ENCODE data around the gene BPIFA1.

Gene BPIFA1

DNA sequence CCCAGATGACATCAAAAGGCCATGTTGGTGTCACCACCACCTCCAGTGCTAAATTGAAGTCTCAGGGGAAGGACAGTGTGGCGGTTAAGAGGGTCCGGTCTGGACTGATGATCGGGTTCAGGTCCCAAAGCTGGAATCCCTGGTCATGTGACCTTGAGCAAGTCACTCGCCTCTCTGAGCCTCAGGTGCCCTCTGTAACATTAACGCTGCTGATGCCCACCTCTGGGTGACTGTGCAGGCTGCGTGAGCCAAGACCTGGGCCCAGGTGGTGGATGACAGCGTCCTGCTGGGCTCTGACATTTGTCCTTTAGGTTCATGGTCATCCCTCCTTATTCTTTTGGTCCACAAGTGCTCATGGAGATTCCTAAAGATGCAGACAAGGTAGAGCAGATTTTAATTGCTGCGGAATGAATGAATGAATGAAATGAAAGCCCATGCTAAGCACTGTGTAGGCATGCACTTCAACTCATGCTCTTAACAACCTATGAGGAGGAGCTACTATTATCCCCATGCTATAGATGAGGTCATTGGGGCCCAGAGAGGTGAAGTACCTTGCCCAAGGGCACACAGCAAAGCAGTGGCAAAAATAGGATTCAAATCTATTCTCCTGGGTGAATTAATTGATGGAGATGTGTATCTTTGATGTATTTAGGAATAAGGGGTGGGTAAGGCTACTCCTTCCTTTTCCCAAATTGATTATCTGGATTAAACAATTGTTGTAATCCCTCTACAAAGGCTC lies 46.6 kb downstream of the BPIFA1 start:
- Histone ChIP-seq H3K79me2 (ENCODE audit: insufficient read depth, low read length) (no peaks in the 10 kb centered on the region), H3K27ac (ENCODE audit: low read length) (no peak overlapping the region), H3K36me3 (ENCODE audit: insufficient read depth, low read length) (no peaks in the 10 kb centered on the region), H3K4me2 (ENCODE audit: insufficient read depth, low read length) (no peak overlapping the region), H2AFZ (ENCODE audit: low read depth, low read length) (no peak overlapping the region), H3K4me1 (ENCODE audit: insufficient read depth, low read length) (no peaks in the 10 kb centered on the region), H4K20me1 (ENCODE audit: insufficient read depth, low read length) (no peaks in the 10 kb centered on the region), H3K9me3 (ENCODE audit: insufficient read depth, low read length, severe bottlenecking) (no peaks in the 10 kb centered on the region), H3K4me3 (ENCODE audit: low read depth in 1 of 2, low read length in 2 of 2) (no peak overlapping the region), H3K27me3 (ENCODE audit: insufficient read depth, low read length, poor library complexity) (peaks cover 37% of the 10 kb centered on the region), H3K9ac (ENCODE audit: low read depth, low read length) (no peak overlapping the region)
- no peak for DNase-seq
- TF ChIP-seq, protein P1, sequence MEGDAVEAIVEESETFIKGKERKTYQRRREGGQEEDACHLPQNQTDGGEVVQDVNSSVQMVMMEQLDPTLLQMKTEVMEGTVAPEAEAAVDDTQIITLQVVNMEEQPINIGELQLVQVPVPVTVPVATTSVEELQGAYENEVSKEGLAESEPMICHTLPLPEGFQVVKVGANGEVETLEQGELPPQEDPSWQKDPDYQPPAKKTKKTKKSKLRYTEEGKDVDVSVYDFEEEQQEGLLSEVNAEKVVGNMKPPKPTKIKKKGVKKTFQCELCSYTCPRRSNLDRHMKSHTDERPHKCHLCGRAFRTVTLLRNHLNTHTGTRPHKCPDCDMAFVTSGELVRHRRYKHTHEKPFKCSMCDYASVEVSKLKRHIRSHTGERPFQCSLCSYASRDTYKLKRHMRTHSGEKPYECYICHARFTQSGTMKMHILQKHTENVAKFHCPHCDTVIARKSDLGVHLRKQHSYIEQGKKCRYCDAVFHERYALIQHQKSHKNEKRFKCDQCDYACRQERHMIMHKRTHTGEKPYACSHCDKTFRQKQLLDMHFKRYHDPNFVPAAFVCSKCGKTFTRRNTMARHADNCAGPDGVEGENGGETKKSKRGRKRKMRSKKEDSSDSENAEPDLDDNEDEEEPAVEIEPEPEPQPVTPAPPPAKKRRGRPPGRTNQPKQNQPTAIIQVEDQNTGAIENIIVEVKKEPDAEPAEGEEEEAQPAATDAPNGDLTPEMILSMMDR (IDR thresholded peaks at IDR 0.05; ENCODE audit: borderline replicate concordance, extremely low read depth, low read length, poor library complexity, severe bottlenecking) = no peak
- no peak for TF ChIP-seq EZH2 (IDR thresholded peaks at IDR 0.05; ENCODE audit: borderline replicate concordance, low read depth, low read length, severe bottlenecking)
- no peak for ATAC-seq (ENCODE audit: insufficient read depth, low read depth)

DNA sequence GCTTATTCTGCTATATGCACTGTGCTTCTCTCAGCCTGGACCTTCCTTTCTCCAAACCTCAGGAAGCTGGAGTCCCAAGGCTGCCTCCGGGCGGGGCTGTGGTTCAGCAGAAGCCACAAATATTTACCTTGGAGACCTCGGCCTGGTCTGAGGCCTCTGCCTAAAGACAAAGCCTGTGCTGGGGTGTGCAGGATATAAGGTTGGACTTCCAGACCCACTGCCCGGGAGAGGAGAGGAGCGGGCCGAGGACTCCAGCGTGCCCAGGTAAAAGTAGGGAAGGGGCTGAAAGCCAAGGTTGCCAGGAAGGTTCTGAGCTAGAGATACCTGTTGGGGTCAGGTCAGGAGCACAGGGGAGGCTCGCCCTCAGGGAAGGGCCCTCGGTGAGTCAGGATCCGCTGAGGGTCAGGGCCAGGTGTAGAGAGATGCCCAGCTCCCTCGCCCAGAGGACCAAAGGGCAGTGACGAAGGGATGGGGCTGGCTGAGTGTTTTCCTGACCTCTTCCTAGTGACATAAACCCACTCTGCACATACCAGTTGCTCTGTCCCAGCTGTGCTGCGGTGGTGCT lies 47.3 kb downstream of the BPIFA1 start, which contains the start of gene BPIFB1:
Gene BPIFB1, plus strand, starts transcription at position 224 of the 565 bp plus-strand sequence. CDS start 2,860 bp downstream, outside the sequence.
- no peaks in the 10 kb centered on the region for H3K9me3 ChIP-seq (ENCODE audit: insufficient read depth, low read length, severe bottlenecking)
- ATAC-seq (ENCODE audit: insufficient read depth, low read depth) = no peak
- DNase-seq = no peak
- TF ChIP-seq EZH2 (IDR thresholded peaks at IDR 0.05; ENCODE audit: borderline replicate concordance, low read depth, low read length, severe bottlenecking) = no peak
- TF ChIP-seq, protein P1 (IDR thresholded peaks at IDR 0.05; ENCODE audit: borderline replicate concordance, extremely low read depth, low read length, poor library complexity, severe bottlenecking) = no peak
- H3K4me1 ChIP-seq (ENCODE audit: insufficient read depth, low read length) = no peaks in the 10 kb centered on the region
- no peaks in the 10 kb centered on the region for H3K36me3 ChIP-seq (ENCODE audit: insufficient read depth, low read length)
- no peak within 1 kb of the TSS for H3K4me2 ChIP-seq (ENCODE audit: insufficient read depth, low read length)
- H3K27ac ChIP-seq (ENCODE audit: low read length) = no peak within 1 kb of the TSS
- H3K9ac ChIP-seq (ENCODE audit: low read depth, low read length) = no peak within 1 kb of the TSS
- no peaks in the 10 kb centered on the region for H3K79me2 ChIP-seq (ENCODE audit: insufficient read depth, low read length)
- H4K20me1 ChIP-seq (ENCODE audit: insufficient read depth, low read length) = no peaks in the 10 kb centered on the region
- no peak within 1 kb of the TSS for H2AFZ ChIP-seq (ENCODE audit: low read depth, low read length)
- H3K27me3 ChIP-seq (ENCODE audit: insufficient read depth, low read length, poor library complexity) = peaks cover 38% of the 10 kb centered on the region
- no peak within 1 kb of the TSS for H3K4me3 ChIP-seq (ENCODE audit: low read depth in 1 of 2, low read length in 2 of 2)

DNA sequence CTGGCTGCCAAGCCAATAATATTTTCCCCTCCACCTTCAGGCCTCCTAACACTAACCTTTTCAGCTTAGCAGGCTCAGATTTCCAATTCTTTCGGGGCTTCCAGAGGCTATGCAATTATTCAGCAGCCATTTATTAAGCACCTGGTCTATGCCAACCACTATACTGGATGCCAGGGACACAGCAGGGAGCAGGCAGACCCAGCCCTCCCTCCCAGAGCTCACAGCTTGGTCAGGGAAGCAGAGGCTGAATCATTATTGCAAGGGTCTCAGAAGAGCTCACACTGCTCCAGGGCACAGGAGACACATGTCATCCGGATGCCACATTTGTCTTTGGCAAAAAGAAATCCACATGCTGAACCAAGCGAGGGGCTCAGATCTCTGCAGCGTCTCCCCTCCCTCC lies 48.5 kb downstream of the BPIFA1 start:
- Histone ChIP-seq H3K9ac (ENCODE audit: low read depth, low read length) (no peak overlapping the region), H3K4me3 (ENCODE audit: low read depth in 1 of 2, low read length in 2 of 2) (no peak overlapping the region), H2AFZ (ENCODE audit: low read depth, low read length) (no peak overlapping the region), H3K4me2 (ENCODE audit: insufficient read depth, low read length) (no peak overlapping the region), H4K20me1 (ENCODE audit: insufficient read depth, low read length) (no peaks in the 10 kb centered on the region), H3K27me3 (ENCODE audit: insufficient read depth, low read length, poor library complexity) (peaks cover 40% of the 10 kb centered on the region), H3K27ac (ENCODE audit: low read length) (no peak overlapping the region), H3K9me3 (ENCODE audit: insufficient read depth, low read length, severe bottlenecking) (no peaks in the 10 kb centered on the region), H3K79me2 (ENCODE audit: insufficient read depth, low read length) (no peaks in the 10 kb centered on the region), H3K4me1 (ENCODE audit: insufficient read depth, low read length) (no peaks in the 10 kb centered on the region), H3K36me3 (ENCODE audit: insufficient read depth, low read length) (no peaks in the 10 kb centered on the region)
- ATAC-seq (ENCODE audit: insufficient read depth, low read depth) = no peak
- TF ChIP-seq EZH2 (IDR thresholded peaks at IDR 0.05; ENCODE audit: borderline replicate concordance, low read depth, low read length, severe bottlenecking) = no peak
- TF ChIP-seq, protein P1 (IDR thresholded peaks at IDR 0.05; ENCODE audit: borderline replicate concordance, extremely low read depth, low read length, poor library complexity, severe bottlenecking) = no peak
- DNase-seq = no peak

All from DND-41 (cell line).